ENCODE data around the gene SPTB. TPM values are rescaled to one million over a fixed set of nuclear protein-coding genes. Genes with fewer than 3 reads are reported as not detected.
"Not testable (repeated sequence)": the region's sequence is repeated elsewhere in the genome, so short reads cannot be mapped to it uniquely, and the experiment has no call there.

Gene SPTB
- total RNA-seq, 1 donor from 2014 or later: 14.9 TPM

DNA sequence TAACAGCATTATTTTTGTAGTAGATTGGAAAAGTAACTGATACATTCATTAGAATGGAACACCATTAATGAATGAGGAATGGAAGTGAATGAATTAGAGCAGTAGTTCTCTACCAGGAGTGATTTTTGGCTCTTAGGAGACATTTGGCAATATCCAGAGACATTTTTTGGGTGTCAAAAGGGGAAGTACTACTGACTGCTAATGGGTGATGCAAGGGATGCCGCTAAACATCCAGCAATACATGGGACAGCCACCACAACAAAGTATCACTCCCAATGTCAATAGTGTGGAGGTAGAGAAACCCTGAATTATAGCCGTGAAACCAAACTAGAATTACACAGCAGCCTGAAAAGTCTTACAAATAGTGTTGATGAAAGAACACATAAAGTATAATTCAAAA, 36.1 kb upstream of the SPTB start:
- Histone ChIP-seq H3K4me3 (peak overlapping the region; percentile 90 to 99), H3K36me3 (no peaks in the 10 kb centered on the region), H3K9me3 (no peaks in the 10 kb centered on the region), H3K27me3 (no peaks in the 10 kb centered on the region), H3K4me1 (peaks cover 3 to 36% of the 10 kb centered on the region in 2 donors), H3K27ac (peak overlapping the region in 1 of 2 donors; percentile 94)
- TF ChIP-seq, protein P1, sequence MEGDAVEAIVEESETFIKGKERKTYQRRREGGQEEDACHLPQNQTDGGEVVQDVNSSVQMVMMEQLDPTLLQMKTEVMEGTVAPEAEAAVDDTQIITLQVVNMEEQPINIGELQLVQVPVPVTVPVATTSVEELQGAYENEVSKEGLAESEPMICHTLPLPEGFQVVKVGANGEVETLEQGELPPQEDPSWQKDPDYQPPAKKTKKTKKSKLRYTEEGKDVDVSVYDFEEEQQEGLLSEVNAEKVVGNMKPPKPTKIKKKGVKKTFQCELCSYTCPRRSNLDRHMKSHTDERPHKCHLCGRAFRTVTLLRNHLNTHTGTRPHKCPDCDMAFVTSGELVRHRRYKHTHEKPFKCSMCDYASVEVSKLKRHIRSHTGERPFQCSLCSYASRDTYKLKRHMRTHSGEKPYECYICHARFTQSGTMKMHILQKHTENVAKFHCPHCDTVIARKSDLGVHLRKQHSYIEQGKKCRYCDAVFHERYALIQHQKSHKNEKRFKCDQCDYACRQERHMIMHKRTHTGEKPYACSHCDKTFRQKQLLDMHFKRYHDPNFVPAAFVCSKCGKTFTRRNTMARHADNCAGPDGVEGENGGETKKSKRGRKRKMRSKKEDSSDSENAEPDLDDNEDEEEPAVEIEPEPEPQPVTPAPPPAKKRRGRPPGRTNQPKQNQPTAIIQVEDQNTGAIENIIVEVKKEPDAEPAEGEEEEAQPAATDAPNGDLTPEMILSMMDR (IDR thresholded peaks at IDR 0.05): no peak
- intact Hi-C loops (cut with DNase I): loop anchor here (2.0 to 10.0 kb wide), 5 partner anchors 57 to 1271 kb away; partner anchors contain the start of genes FNTB, HSPA2, MAX and PPP1R36
- no peak for DNase-seq (ENCODE audit: low spot score in 2 of 2)

DNA sequence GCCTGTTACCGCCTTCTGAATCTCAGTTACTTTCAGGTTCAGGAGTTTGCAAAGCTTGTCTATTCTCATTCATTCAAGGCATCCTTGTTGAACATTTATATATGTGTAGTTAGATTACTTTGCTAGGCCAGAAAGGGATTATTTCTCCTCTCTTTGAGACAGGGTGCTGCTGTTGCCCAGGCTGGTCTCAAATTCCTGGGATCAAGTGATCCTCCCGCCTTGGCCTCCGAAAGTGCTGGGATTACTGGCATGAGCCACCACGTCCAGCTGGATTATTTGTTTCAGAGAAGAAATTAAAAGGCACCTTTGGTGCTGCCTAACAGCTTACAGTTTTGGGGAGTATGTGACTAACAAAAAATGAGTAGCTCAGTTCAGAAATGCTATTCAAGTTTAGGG, 35.3 kb upstream of the SPTB start:
- TF ChIP-seq, protein P1 (IDR thresholded peaks at IDR 0.05): no peak
- no peaks in the 10 kb centered on the region for H3K36me3 ChIP-seq
- peak overlapping the region; percentile 90 to 99 for H3K4me3 ChIP-seq
- no peaks in the 10 kb centered on the region for H3K9me3 ChIP-seq
- peaks cover 3 to 34% of the 10 kb centered on the region in 2 donors for H3K4me1 ChIP-seq
- no peak for DNase-seq (ENCODE audit: low spot score in 2 of 2)
- peak overlapping the region; percentile 94 to 98 for H3K27ac ChIP-seq
- H3K27me3 ChIP-seq: no peaks in the 10 kb centered on the region
- intact Hi-C loops (cut with DNase I): loop anchor here (2.0 to 10.0 kb wide), 5 partner anchors 57 to 1270 kb away; partner anchors contain the start of genes FNTB, HSPA2, MAX and PPP1R36

DNA sequence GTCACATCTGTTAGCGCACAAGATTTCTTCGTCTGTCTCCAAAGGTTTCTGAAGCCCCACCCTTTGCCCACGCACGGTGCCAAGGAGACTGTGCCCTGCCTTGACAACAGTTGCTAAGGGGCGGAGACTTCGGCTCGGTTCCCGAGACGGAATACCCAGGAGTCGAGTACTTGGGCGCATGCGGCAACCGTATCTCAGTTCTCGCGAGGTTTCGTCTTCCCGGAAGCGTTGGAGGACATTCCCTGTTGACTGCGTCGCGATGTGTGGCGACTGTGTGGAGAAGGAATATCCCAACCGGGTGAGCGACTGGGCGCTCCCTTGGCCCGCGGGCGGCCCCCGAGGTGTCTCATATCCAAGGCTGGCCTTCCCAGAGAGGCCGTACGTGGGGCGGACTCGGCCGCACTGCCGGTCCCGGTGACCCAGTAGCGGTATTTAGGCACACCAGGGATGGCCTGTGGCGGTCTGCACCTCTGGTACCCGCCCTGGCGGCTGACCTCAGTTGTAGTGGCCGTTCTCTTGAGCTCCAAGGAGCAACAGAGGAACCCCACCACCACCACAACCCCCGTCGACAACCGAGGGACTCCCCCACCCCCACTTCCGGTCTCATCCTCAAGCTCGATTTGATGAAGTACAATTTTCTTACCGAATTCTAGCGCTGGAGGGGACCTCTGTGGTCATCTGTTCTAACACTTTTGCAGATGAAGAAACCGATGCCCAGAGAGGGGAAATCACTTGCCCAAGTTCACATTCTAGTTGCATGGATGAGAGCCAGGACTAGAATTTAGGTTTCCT, 34.7 kb upstream of the SPTB start, which contains the start of gene CHURC1:
Gene CHURC1, plus strand, starts transcription at position 219 of the 792 bp plus-strand sequence. Its CDS starts 41 bp downstream, at position 260.
- Histone ChIP-seq H3K4me3 (peak within 1 kb of the TSS; percentile 90 to 99), H3K27me3 (no peaks in the 10 kb centered on the region), H3K27ac (peak within 1 kb of the TSS; percentile 94 to 98), H3K4me1 (peaks cover 3 to 30% of the 10 kb centered on the region in 2 donors), H3K9me3 (no peaks in the 10 kb centered on the region), H3K36me3 (no peaks in the 10 kb centered on the region)
- peak; percentile 98 to 100 for DNase-seq (ENCODE audit: low spot score in 2 of 2)
- TF ChIP-seq, protein P1 (IDR thresholded peaks at IDR 0.05): no peak
- intact Hi-C loops (cut with DNase I): loop anchor here (2.0 to 10.0 kb wide), 7 partner anchors 58 to 1270 kb away; partner anchors contain the start of genes FNTB, HSPA2, MAX and MTHFD1

DNA sequence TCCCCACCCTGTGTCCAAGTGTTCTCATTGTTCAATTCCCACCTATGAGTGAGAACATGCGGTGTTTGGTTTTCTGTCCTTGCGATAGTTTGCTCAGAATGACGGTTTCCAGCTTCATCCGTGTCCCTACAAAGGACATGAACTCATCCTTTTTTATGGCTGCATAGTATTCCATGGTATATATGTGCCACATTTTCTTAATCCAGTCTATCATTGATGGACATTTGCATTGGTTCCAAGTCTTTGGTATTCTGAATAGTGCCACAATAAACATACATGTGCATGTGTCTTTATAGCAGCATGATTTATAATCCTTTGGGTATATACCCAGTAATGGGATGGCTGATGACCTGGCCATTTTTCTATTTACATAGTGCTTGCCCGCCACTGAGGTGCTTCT, 33.8 kb upstream of the SPTB start:
- intact Hi-C loops (cut with DNase I): loop anchor here (5.0 to 10.0 kb wide), 5 partner anchors 106 to 1269 kb away; partner anchors contain the start of genes HSPA2, MAX, MTHFD1 and PPP1R36
- not testable (repeated sequence) for H3K27me3 ChIP-seq; H3K36me3 ChIP-seq; H3K27ac ChIP-seq; DNase-seq (ENCODE audit: low spot score in 2 of 2); H3K9me3 ChIP-seq
- Histone ChIP-seq H3K4me3 (peak overlapping the region in 1 of 2 donors; percentile 90), H3K4me1 (peaks cover 3 to 23% of the 10 kb centered on the region in 2 donors)

DNA sequence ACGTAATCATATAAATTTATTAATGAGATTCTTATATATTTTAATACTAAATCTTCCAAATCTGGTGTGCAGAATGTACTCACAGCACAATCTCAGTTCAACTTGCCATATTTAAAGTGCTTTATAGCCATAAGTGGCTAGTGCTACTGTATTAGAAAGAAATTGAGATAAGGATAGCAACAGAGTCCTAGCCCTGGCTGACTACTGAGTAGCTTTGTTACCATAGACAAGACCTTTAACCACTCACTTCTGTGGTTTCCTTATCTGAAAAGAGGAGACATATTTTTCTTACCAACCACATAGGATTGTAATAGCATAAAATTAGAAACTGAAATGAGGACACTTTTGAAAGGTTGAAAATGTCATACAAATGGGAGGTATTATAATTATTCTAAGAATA, 32.6 kb upstream of the SPTB start:
- H3K4me3 ChIP-seq: no peak overlapping the region
- no peak overlapping the region for H3K27ac ChIP-seq
- no peak for DNase-seq (ENCODE audit: low spot score in 2 of 2)
- no peaks in the 10 kb centered on the region for H3K36me3 ChIP-seq
- peaks cover 3 to 16% of the 10 kb centered on the region in 2 donors for H3K4me1 ChIP-seq
- no peaks in the 10 kb centered on the region for H3K27me3 ChIP-seq
- TF ChIP-seq, protein P1 (IDR thresholded peaks at IDR 0.05): no peak
- no peaks in the 10 kb centered on the region for H3K9me3 ChIP-seq
- intact Hi-C loops (cut with DNase I): loop anchor here (5.0 to 10.0 kb wide), 5 partner anchors 105 to 1267 kb away; partner anchors contain the start of genes HSPA2, MAX, MTHFD1 and PPP1R36

All from ascending aorta (tissue), 2 donors.